SK-N-SH (cell line): ENCODE data around the gene PGLYRP3. TPM values are rescaled to one million over a fixed set of nuclear protein-coding genes. Genes with fewer than 3 reads are reported as not detected.

Experiments used
- CTCF ChIA-PET: fragments of 300-600, 350-600 bp; formaldehyde crosslinking; extraction: SDS; loops from one replicate; lab custom pipeline; 2021; lab: Yijun Ruan, JAX
- POLR2A ChIA-PET: fragments of 350-600 bp; sonication (Branson Sonifier 250); formaldehyde crosslinking; extraction: SDS; loops from one replicate; lab custom pipeline; 2020; ENCODE audit warnings: antibody characterized with exemption, inconsistent platforms; lab: Yijun Ruan, JAX
- DNase-seq: peaks from one replicate; pipeline ENCODE4 v3.0.0; 2012
- H2AFZ ChIP-seq: fragments of 200-600 bp; sonication (generic); 2 replicates; pipeline ENCODE4 v1.8.1; 2016; ENCODE audit warnings: antibody characterized with exemption, mild to moderate bottlenecking, low read depth
- H3F3A ChIP-seq: fragments of 200-600 bp; sonication (generic); replicated peaks from 2 replicates; pipeline ENCODE3; 2016; ENCODE audit warnings: antibody characterized with exemption, mild to moderate bottlenecking; ENCODE audit not compliant: insufficient read depth
- H3K27ac ChIP-seq, 2 experiments: fragments of 200-500 bp in 1 of 2; fragments of 200-600 bp in 1 of 2; sonication (Bioruptor generic) in 1 of 2; sonication (generic), shearing (Covaris generic) in 1 of 2; 2 replicates each; pipeline versions ENCODE4 v1.5.1 to v1.6.1; 2014 to 2016; ENCODE audit warnings: low read depth in 2 of 2, inconsistent platforms in 1 of 2, low read length in 1 of 2, mild to moderate bottlenecking in 1 of 2, mixed read lengths in 1 of 2
- H3K27me3 ChIP-seq: fragments of 200-600 bp; sonication (generic), shearing (Covaris generic); 2 replicates; pipeline ENCODE4 v1.6.1; 2016; ENCODE audit warnings: mixed run types; ENCODE audit not compliant: insufficient read depth
- H3K36me3 ChIP-seq, 2 experiments: fragments of 200-500 bp in 1 of 2; fragments of 200-600 bp in 1 of 2; sonication (Bioruptor generic) in 1 of 2; sonication (generic) in 1 of 2; replicated peaks in 1 of 2; 2 replicates each; pipeline versions ENCODE3 to v1.5.1; 2014 to 2016; ENCODE audit warnings: low read length in 1 of 2, mild to moderate bottlenecking in 1 of 2; ENCODE audit not compliant: insufficient read depth in 2 of 2, control insufficient read depth in 1 of 2
- H3K4me1 ChIP-seq, 2 experiments: fragments of 200-500 bp in 1 of 2; fragments of 200-600 bp in 1 of 2; sonication (Bioruptor generic) in 1 of 2; sonication (generic), shearing (Covaris generic) in 1 of 2; 2 replicates each; pipeline versions ENCODE4 v1.5.1 to v1.6.1; 2014 to 2016; ENCODE audit warnings: low read depth in 1 of 2, low read length in 1 of 2, mixed run types in 1 of 2; ENCODE audit not compliant: insufficient read depth in 2 of 2, control insufficient read depth in 1 of 2
- H3K4me2 ChIP-seq: fragments of 200-600 bp; sonication (generic), shearing (Covaris generic); 2 replicates; pipeline ENCODE4 v1.6.1; 2017; ENCODE audit warnings: mixed run types
- H3K4me3 ChIP-seq, 2 experiments: fragments of 200-500 bp in 1 of 2; fragments of 200-600 bp in 1 of 2; sonication (Bioruptor generic) in 1 of 2; sonication (generic), shearing (Covaris generic) in 1 of 2; 2 replicates each; pipeline versions ENCODE4 v1.5.1 to v1.8.1; 2014 to 2016; ENCODE audit warnings: low read depth in 2 of 2, inconsistent platforms in 1 of 2, low read length in 1 of 2, mild to moderate bottlenecking in 1 of 2, mixed read lengths in 1 of 2, moderate library complexity in 1 of 2
- H3K79me2 ChIP-seq: fragments of 200-600 bp; sonication (generic); 2 replicates; pipeline ENCODE4 v1.8.1; 2017; ENCODE audit warnings: mild to moderate bottlenecking; ENCODE audit not compliant: insufficient read depth
- H3K9ac ChIP-seq: fragments of 200-600 bp; sonication (generic); 2 replicates; pipeline ENCODE4 v1.6.1; 2017; ENCODE audit warnings: mixed run types
- H3K9me2 ChIP-seq: fragments of 200-600 bp; sonication (generic); 2 replicates; pipeline ENCODE4 v1.6.1; 2017; ENCODE audit warnings: mixed run types
- H3K9me3 ChIP-seq: fragments of 200-600 bp; sonication (generic); 2 replicates; pipeline ENCODE4 v1.6.1; 2017; ENCODE audit warnings: mixed run types, mild to moderate bottlenecking, moderate library complexity
- H4K20me1 ChIP-seq: fragments of 200-600 bp; sonication (generic); 2 replicates; pipeline ENCODE4 v1.6.1; 2017; ENCODE audit warnings: mild to moderate bottlenecking, mixed run types; ENCODE audit not compliant: insufficient read depth
- FOSL2 ChIP-seq: IDR thresholded peaks from 2 replicates; pipeline ENCODE4 v1.4.0; 2012; ENCODE audit warnings: low read depth, mild to moderate bottlenecking, moderate library complexity, borderline replicate concordance
- FOXM1 ChIP-seq: IDR thresholded peaks from 2 replicates; pipeline ENCODE4 v1.4.0; 2012; ENCODE audit warnings: low read depth, mild to moderate bottlenecking
- MAX ChIP-seq: IDR thresholded peaks from 2 replicates; pipeline ENCODE4 v1.4.0; 2012; ENCODE audit warnings: low read depth
- MXI1 ChIP-seq: IDR thresholded peaks from 2 replicates; pipeline ENCODE4 v1.6.1; 2012; ENCODE audit warnings: mild to moderate bottlenecking, low read depth, low read length, improper control_type of control experiment
- PBX3 ChIP-seq: IDR thresholded peaks from 2 replicates; pipeline ENCODE4; 2012
- POLR2AphosphoS5 ChIP-seq: IDR thresholded peaks from 2 replicates; pipeline ENCODE4 v1.6.1; 2012; ENCODE audit warnings: low read depth, low read length
- RCOR1 ChIP-seq: fragments of 150-350 bp; IDR thresholded peaks from 2 replicates; pipeline ENCODE4 v1.6.1; 2017; ENCODE audit warnings: antibody characterized with exemption, low read length
- RXRA ChIP-seq: IDR thresholded peaks from 2 replicates; pipeline ENCODE4 v1.4.0; 2012; ENCODE audit warnings: low read depth, mild to moderate bottlenecking, borderline replicate concordance
- USF1 ChIP-seq: IDR thresholded peaks from 2 replicates; pipeline ENCODE4 v1.4.0; 2012; ENCODE audit warnings: low read depth, borderline replicate concordance
- USF2 ChIP-seq: fragments of 150-350 bp; IDR thresholded peaks from 2 replicates; pipeline ENCODE4 v1.6.1; 2017; ENCODE audit warnings: antibody characterized with exemption, low read length, low read depth, borderline replicate concordance
- YY1 ChIP-seq: IDR thresholded peaks from 2 replicates; pipeline ENCODE4 v1.4.0; 2012; ENCODE audit warnings: low read depth, mild to moderate bottlenecking
- ZBTB33 ChIP-seq: IDR thresholded peaks from 2 replicates; pipeline ENCODE4 v1.4.0; 2012; ENCODE audit warnings: low read depth, borderline replicate concordance
- WGBS: methylation state at CpG from one replicate; pipeline ENCODE4 v1.1.6; 2017; ENCODE audit warnings: low lambda C conversion rate; 5-methylcytosine and 5-hydroxymethylcytosine counted together
- polyA plus RNA-seq, 3 experiments: library from polyadenylated mRNA; depleted of rRNA; stranded (reverse); fragments of >200 nt; gene quantifications; 2 replicates each; pipeline ENCODE4 v1.2.3, GENCODE V29; 2012

The PGLYRP3 gene
- polyA plus RNA-seq, 1 of the 3 experiments (the other 2 are of a cell fraction) = not detected

- H3K9me3 ChIP-seq = no peaks in the 10 kb centered on the region
- H3K79me2 ChIP-seq = no peaks in the 10 kb centered on the region
- no peaks in the 10 kb centered on the region for H3K36me3 ChIP-seq
- no peaks in the 10 kb centered on the region for H4K20me1 ChIP-seq
- CTCF ChIA-PET = no interaction called here
- no peak overlapping the region for H3K4me3 ChIP-seq
- WGBS = 0% methylated on average over 3 of the region's 3 CpGs
- H3K27ac ChIP-seq = no peak overlapping the region
- no peak overlapping the region for H3K9ac ChIP-seq
- no peaks in the 10 kb centered on the region for H3F3A ChIP-seq
- no peak overlapping the region for H2AFZ ChIP-seq
- H3K27me3 ChIP-seq = no peaks in the 10 kb centered on the region
- TF ChIP-seq USF1 (no peak), POLR2AphosphoS5 (no peak), FOXM1 (no peak), MAX (no peak), FOSL2 (no peak), YY1 (no peak)
- H3K4me1 ChIP-seq = no peaks in the 10 kb centered on the region
- H3K4me2 ChIP-seq = no peak overlapping the region
- POLR2A ChIA-PET = no interaction called here
- H3K9me2 ChIP-seq = no peaks in the 10 kb centered on the region
- no peak for DNase-seq
Measured at GRCh38 chr1:153251562-153251961, 61.2 kb downstream of the PGLYRP3 start.

GRCh38 chr1:153251087-153251486 is 61.7 kb downstream of the PGLYRP3 start:
- H3K9ac ChIP-seq = no peak overlapping the region
- H3K27ac ChIP-seq = no peak overlapping the region
- no peaks in the 10 kb centered on the region for H3F3A ChIP-seq
- no peak overlapping the region for H3K4me2 ChIP-seq
- 0% methylated on average over 2 of the region's 2 CpGs for WGBS
- CTCF ChIA-PET = no interaction called here
- no peaks in the 10 kb centered on the region for H3K4me1 ChIP-seq
- no peaks in the 10 kb centered on the region for H3K79me2 ChIP-seq
- no peak for DNase-seq
- H3K36me3 ChIP-seq = no peaks in the 10 kb centered on the region
- no peaks in the 10 kb centered on the region for H3K27me3 ChIP-seq
- no peak for TF ChIP-seq FOXM1
- TF ChIP-seq ZBTB33 = no peak
- H3K4me3 ChIP-seq = no peak overlapping the region
- no peaks in the 10 kb centered on the region for H4K20me1 ChIP-seq
- H3K9me3 ChIP-seq = no peaks in the 10 kb centered on the region
- H3K9me2 ChIP-seq = no peaks in the 10 kb centered on the region
- POLR2A ChIA-PET = no interaction called here
- no peak overlapping the region for H2AFZ ChIP-seq

GRCh38 chr1:153250166-153250565 is 62.6 kb downstream of the PGLYRP3 start:
- Histone ChIP-seq H3K4me1 (no peaks in the 10 kb centered on the region), H3F3A (no peaks in the 10 kb centered on the region), H2AFZ (no peak overlapping the region), H3K27ac (no peak overlapping the region), H3K9ac (no peak overlapping the region), H3K4me3 (no peak overlapping the region), H4K20me1 (no peaks in the 10 kb centered on the region), H3K27me3 (no peaks in the 10 kb centered on the region), H3K9me2 (no peaks in the 10 kb centered on the region), H3K36me3 (no peaks in the 10 kb centered on the region), H3K4me2 (no peak overlapping the region), H3K9me3 (no peaks in the 10 kb centered on the region), H3K79me2 (no peaks in the 10 kb centered on the region)
- WGBS = 0% methylated on average over 1 of the region's 1 CpG
- ChIA-PET POLR2A (no interaction called here), CTCF (no interaction called here)
- DNase-seq = no peak
- TF ChIP-seq RXRA (no peak), POLR2AphosphoS5 (no peak), PBX3 (no peak), USF2 (no peak), MXI1 (no peak), RCOR1 (no peak), MAX (no peak)
